Measurements from ENCODE around the gene BIRC6.

DNA sequence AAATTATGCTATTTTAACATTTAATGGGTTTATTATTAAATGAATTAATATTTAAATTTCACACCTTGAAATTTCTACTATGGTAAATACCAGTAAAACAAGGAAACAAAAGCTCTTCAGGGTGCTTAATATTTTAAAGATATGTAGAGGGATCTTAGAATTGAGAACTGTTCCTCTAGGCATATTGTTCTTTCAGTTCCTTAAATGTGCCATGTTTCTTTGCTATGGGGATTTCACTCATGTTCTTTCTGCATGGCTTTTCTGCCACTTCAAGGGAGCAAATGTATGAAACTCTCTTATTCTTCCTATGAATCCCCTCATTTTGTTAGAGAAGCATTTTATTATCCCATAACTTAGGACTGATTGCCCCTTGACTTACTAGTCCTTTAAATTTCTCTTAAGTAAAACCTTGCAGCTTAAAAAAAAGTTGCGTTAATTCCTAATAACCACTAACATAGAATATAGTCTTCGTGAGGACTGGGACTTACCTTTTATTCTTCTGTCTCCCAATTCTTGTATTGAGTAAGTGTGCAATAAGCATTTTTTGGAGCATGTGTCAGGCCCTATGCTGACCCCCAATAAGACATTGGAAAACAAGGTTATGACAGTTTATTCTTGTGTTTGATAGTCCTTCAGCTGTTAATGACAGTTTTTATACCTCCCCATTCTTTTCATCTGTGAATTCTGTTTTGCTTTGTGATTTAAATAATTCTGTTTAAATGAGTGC lies 95.7 kb downstream of the BIRC6 start:
- TF ChIP-seq CTCF (IDR thresholded peaks at IDR 0.05) (no peak), POLR2A (IDR thresholded peaks at IDR 0.05) (no peak)

All from uterus (tissue), 2 donors.